Smooth muscle cell (in vitro differentiated cells): ENCODE data around the gene MBNL1. TPM values are rescaled to one million over a fixed set of nuclear protein-coding genes. Genes with fewer than 3 reads are reported as not detected.

Source experiments
- DNase-seq: peaks from one replicate; lab custom pipeline; 2025; ENCODE audit not compliant: unreplicated experiment; lab: John Stamatoyannopoulos, UW
- H2AFZ ChIP-seq: fragments of 200-600 bp; sonication (generic); 2 replicates; pipeline ENCODE4 v1.6.0; 2016; ENCODE audit warnings: antibody characterized with exemption, low read depth, mild to moderate bottlenecking
- H3F3A ChIP-seq: fragments of 200-600 bp; sonication (generic); 2 replicates; pipeline ENCODE4 v1.6.0; 2017; ENCODE audit warnings: antibody characterized with exemption, low read depth
- H3K27ac ChIP-seq: fragments of 200-600 bp; sonication (generic); 2 replicates; pipeline ENCODE4 v1.5.1; 2016; ENCODE audit warnings: low read depth, mild to moderate bottlenecking
- H3K27me3 ChIP-seq: fragments of 200-600 bp; sonication (generic); 2 replicates; pipeline ENCODE4 v1.6.1; 2016; ENCODE audit warnings: low read depth, mild to moderate bottlenecking
- H3K36me3 ChIP-seq: fragments of 200-600 bp; sonication (generic); 2 replicates; pipeline ENCODE4 v1.5.1; 2016; ENCODE audit warnings: low read depth
- H3K4me1 ChIP-seq: fragments of 200-600 bp; sonication (generic); 2 replicates; pipeline ENCODE4 v1.5.1; 2016; ENCODE audit warnings: low read depth
- H3K4me2 ChIP-seq: fragments of 200-600 bp; sonication (generic); 2 replicates; pipeline ENCODE4 v1.6.0; 2016; ENCODE audit warnings: mild to moderate bottlenecking
- H3K4me3 ChIP-seq: fragments of 200-600 bp; sonication (generic); 2 replicates; pipeline ENCODE4 v1.5.1; 2016; ENCODE audit warnings: mild to moderate bottlenecking
- H3K79me2 ChIP-seq: fragments of 200-600 bp; sonication (generic); 2 replicates; pipeline ENCODE4 v1.6.0; 2016; ENCODE audit warnings: low read depth, mild to moderate bottlenecking
- H3K9ac ChIP-seq: fragments of 200-600 bp; sonication (generic); 2 replicates; pipeline ENCODE4 v1.6.0; 2016; ENCODE audit warnings: low read depth
- H3K9me3 ChIP-seq: fragments of 200-600 bp; sonication (generic); replicated peaks from 2 replicates; pipeline ENCODE4 v1.5.1; 2016; ENCODE audit warnings: low read depth
- H4K20me1 ChIP-seq: fragments of 200-600 bp; sonication (generic); 2 replicates; pipeline ENCODE4 v1.6.0; 2016; ENCODE audit warnings: low read depth
- WGBS: methylation state at CpG from one replicate; pipeline ENCODE4 v1.1.7; 2016; ENCODE audit warnings: low lambda C conversion rate; 5-methylcytosine and 5-hydroxymethylcytosine counted together
- polyA plus RNA-seq: library from polyadenylated mRNA; unstranded; fragments of >200 nt; fragmentation: Nextera tagmentation; extraction: Ambion mirVana; gene quantifications from 2 replicates; pipeline ENCODE4 v1.2.1, GENCODE V29; 2016
- total RNA-seq: library from RNA; depleted of rRNA; stranded (reverse); fragments of >200 nt; gene quantifications from 2 replicates; pipeline ENCODE4 v1.2.3, GENCODE V29; 2014
- TF ChIP-seq, protein P1 (sequence below): fragments of 200-600 bp; sonication (generic); IDR thresholded peaks from 2 replicates; pipeline ENCODE4 v1.5.1; 2017; ENCODE audit warnings: borderline replicate concordance, mild to moderate bottlenecking, antibody characterized with exemption; ENCODE audit not compliant: insufficient read depth, poor library complexity, severe bottlenecking

The MBNL1 gene
- total and polyA plus RNA-seq, 2 experiments from 2014 or later: 19.5 to 128 TPM

DNA sequence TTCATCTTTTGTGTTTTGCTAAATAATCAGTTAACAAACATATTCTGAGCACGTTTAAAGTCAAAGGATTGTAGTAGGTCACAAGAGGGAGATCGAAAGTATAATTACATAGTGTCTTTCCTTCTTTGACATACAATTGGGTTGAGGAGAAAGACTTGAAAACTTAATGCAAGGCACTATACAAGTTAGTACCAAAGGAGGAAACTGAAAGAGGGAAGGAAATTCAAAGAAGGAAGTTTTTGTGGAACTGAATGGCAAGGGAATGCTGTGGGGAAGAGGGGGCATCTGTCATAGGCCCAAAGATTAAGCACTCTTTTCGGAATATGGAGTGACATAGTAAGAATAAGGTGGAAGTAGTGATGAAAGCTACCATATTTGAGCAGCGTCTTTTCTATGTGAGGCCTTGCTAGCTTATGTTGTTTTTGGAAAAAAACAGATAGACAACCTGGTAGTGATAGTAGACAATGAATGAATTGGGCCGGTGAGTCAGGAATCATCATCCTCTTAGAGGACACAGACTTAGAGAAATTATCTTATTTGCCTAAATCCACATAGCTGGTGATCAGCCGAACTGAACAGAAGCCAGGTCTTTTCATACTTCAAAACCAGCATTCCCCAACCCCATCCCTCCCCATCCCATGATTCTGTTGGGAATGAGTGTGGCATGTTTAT, 10.2 kb downstream of the MBNL1 start:
- WGBS: 89% methylated on average over 6 of the region's 6 CpGs
- TF ChIP-seq, protein P1, sequence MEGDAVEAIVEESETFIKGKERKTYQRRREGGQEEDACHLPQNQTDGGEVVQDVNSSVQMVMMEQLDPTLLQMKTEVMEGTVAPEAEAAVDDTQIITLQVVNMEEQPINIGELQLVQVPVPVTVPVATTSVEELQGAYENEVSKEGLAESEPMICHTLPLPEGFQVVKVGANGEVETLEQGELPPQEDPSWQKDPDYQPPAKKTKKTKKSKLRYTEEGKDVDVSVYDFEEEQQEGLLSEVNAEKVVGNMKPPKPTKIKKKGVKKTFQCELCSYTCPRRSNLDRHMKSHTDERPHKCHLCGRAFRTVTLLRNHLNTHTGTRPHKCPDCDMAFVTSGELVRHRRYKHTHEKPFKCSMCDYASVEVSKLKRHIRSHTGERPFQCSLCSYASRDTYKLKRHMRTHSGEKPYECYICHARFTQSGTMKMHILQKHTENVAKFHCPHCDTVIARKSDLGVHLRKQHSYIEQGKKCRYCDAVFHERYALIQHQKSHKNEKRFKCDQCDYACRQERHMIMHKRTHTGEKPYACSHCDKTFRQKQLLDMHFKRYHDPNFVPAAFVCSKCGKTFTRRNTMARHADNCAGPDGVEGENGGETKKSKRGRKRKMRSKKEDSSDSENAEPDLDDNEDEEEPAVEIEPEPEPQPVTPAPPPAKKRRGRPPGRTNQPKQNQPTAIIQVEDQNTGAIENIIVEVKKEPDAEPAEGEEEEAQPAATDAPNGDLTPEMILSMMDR: no peak
- no peak overlapping the region for H3K4me3 ChIP-seq
- no peak for DNase-seq
- no peak overlapping the region for H3K9ac ChIP-seq
- H3K27me3 ChIP-seq: no peaks in the 10 kb centered on the region
- H3K9me3 ChIP-seq: no peaks in the 10 kb centered on the region
- H3K27ac ChIP-seq: no peak overlapping the region
- H3K79me2 ChIP-seq: peaks cover 100% of the 10 kb centered on the region
- H4K20me1 ChIP-seq: peaks cover 100% of the 10 kb centered on the region
- H2AFZ ChIP-seq: no peak overlapping the region
- peaks cover 11% of the 10 kb centered on the region for H3F3A ChIP-seq
- H3K36me3 ChIP-seq: no peaks in the 10 kb centered on the region
- peaks cover 13% of the 10 kb centered on the region for H3K4me1 ChIP-seq
- no peak overlapping the region for H3K4me2 ChIP-seq

DNA sequence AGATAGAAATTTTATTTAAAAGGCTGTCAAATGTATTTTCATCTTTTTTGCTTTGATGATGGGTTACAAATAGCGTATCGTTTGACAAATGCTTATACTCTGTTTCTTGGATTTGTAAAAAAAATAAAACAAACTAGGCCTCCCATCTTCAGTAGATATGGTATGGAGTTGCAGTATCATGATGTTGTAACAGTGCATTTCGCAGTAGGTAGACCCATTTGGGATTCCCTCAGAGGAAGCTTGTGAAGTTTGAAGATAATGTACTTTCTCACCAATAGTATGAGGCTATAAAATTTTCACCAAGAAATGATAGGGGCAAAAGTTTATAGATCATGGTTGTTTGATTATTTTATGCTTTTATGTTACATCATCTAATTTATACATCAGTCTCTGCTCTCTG, 10.8 kb downstream of the MBNL1 start:
- no peaks in the 10 kb centered on the region for H3K9me3 ChIP-seq
- H3K9ac ChIP-seq: no peak overlapping the region
- TF ChIP-seq, protein P1: no peak
- H3K4me1 ChIP-seq: peaks cover 13% of the 10 kb centered on the region
- H3K27ac ChIP-seq: no peak overlapping the region
- no peak for DNase-seq
- H2AFZ ChIP-seq: no peak overlapping the region
- H3K36me3 ChIP-seq: no peaks in the 10 kb centered on the region
- H3F3A ChIP-seq: peaks cover 11% of the 10 kb centered on the region
- WGBS: 96% methylated on average over 3 of the region's 3 CpGs
- peaks cover 100% of the 10 kb centered on the region for H3K79me2 ChIP-seq
- peaks cover 100% of the 10 kb centered on the region for H4K20me1 ChIP-seq
- H3K27me3 ChIP-seq: no peaks in the 10 kb centered on the region
- H3K4me2 ChIP-seq: no peak overlapping the region
- no peak overlapping the region for H3K4me3 ChIP-seq

DNA sequence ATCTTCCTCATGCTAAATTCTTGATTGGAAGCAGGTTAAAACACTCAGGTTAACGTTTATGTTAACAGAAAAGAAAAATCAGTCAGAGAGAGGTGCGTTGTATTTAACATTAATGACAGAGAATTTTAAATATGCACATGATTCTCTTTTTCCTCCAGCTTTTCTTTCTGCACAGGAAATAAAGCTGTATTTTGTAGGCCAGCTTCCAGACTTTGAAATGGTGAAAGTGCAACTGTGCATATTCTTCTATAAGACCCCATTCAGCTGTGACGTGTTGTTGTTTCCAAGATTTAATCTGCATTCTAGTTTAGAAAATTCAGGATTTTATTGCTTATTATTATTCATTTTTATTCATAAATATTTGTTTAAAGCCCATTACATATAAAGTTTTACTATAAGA, 11.8 kb downstream of the MBNL1 start:
- no peaks in the 10 kb centered on the region for H3K9me3 ChIP-seq
- no peaks in the 10 kb centered on the region for H3K27me3 ChIP-seq
- peaks cover 100% of the 10 kb centered on the region for H4K20me1 ChIP-seq
- DNase-seq: no peak
- H3F3A ChIP-seq: peaks cover 11% of the 10 kb centered on the region
- H3K9ac ChIP-seq: no peak overlapping the region
- H3K36me3 ChIP-seq: no peaks in the 10 kb centered on the region
- H3K4me2 ChIP-seq: peak overlapping the region; percentile 64
- WGBS: 85% methylated on average over 3 of the region's 3 CpGs
- no peak overlapping the region for H3K27ac ChIP-seq
- TF ChIP-seq, protein P1: no peak
- no peak overlapping the region for H2AFZ ChIP-seq
- peaks cover 100% of the 10 kb centered on the region for H3K79me2 ChIP-seq
- peaks cover 13% of the 10 kb centered on the region for H3K4me1 ChIP-seq
- no peak overlapping the region for H3K4me3 ChIP-seq

DNA sequence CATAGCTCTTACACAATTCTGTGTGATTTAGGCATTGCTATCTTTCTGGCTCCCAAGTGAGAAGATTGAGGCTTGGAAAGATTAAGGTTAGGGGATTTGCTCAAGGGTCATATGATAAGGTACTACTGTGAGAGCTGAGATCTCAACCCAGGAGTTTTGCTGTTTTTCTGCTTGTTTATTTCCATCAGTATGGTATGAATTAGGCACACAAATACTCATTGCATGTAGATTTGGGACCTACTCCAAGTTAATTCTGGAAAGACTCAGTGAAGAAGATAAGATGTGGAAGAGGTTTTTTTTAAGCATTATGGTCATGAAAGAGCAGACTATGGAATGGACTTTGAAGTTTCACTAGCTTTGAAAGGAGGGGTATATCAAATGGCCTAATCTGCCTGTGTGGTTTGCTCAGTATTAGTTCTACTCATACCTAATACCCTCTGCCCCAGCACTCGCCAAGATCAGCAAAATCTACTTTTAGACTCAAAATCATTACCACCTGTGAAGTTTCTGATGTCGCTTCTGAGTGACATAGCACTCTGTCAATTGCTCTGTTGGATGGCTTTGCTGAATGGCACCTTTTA, 12.5 kb downstream of the MBNL1 start:
- Histone ChIP-seq H3K36me3 (no peaks in the 10 kb centered on the region), H3K27ac (peak overlapping the region; percentile 34), H3K4me3 (no peak overlapping the region), H4K20me1 (peaks cover 98% of the 10 kb centered on the region), H3F3A (peaks cover 11% of the 10 kb centered on the region), H3K9ac (no peak overlapping the region), H3K79me2 (peaks cover 98% of the 10 kb centered on the region), H3K4me2 (peak overlapping the region; percentile 64), H2AFZ (no peak overlapping the region), H3K4me1 (peaks cover 13% of the 10 kb centered on the region), H3K9me3 (no peaks in the 10 kb centered on the region), H3K27me3 (no peaks in the 10 kb centered on the region)
- DNase-seq: no peak
- WGBS: 48% methylated on average over 2 of the region's 2 CpGs
- TF ChIP-seq, protein P1: no peak
